Small intestine (tissue), 7 donors: ENCODE measurements around the gene IMPDH2. TPM values are rescaled to one million over a fixed set of nuclear protein-coding genes. Genes with fewer than 3 reads are reported as not detected.

Experiments
- DNase-seq, 2 donors: peaks; one replicate each; pipeline versions ENCODE4 v3.0.0 to v3.0.0-alpha.2; 2013
- FAIRE-seq: peaks from 2 replicates; lab custom pipeline; 2012; peaks lifted over from hg19 to GRCh38; lab: Jason Lieb, UNC
- H3K27ac ChIP-seq, 3 donors: one replicate each; pipeline ENCODE4 v1.5.1; 2013; ENCODE audit warnings: low read length in 2 of 3, mild to moderate bottlenecking in 2 of 3, control low read depth in 1 of 3, inconsistent platforms in 1 of 3, low read depth in 1 of 3, moderate library complexity in 1 of 3
- H3K27me3 ChIP-seq, 3 donors: one replicate each; pipeline ENCODE4 v1.6.1; 2013; ENCODE audit warnings: low read length in 3 of 3, inconsistent platforms in 1 of 3; ENCODE audit not compliant: control insufficient read depth in 3 of 3, insufficient read depth in 3 of 3
- H3K36me3 ChIP-seq, 3 donors: one replicate each; pipeline ENCODE4 v1.6.1; 2013; ENCODE audit warnings: low read length in 3 of 3, inconsistent platforms in 1 of 3, low read depth in 1 of 3, mild to moderate bottlenecking in 1 of 3, moderate library complexity in 1 of 3; ENCODE audit not compliant: control insufficient read depth in 3 of 3, insufficient read depth in 2 of 3
- H3K4me1 ChIP-seq, 3 donors: one replicate each; pipeline ENCODE4 v1.6.1; 2013; ENCODE audit warnings: low read length in 2 of 3, inconsistent platforms in 1 of 3, low read depth in 1 of 3, mild to moderate bottlenecking in 1 of 3, moderate library complexity in 1 of 3; ENCODE audit not compliant: control insufficient read depth in 3 of 3, insufficient read depth in 2 of 3
- H3K4me3 ChIP-seq, 3 donors: one replicate each; pipeline ENCODE4 v1.5.1; 2013; ENCODE audit warnings: low read length in 3 of 3, control low read depth in 1 of 3, inconsistent platforms in 1 of 3, low read depth in 1 of 3, mild to moderate bottlenecking in 1 of 3, moderate library complexity in 1 of 3
- H3K9me3 ChIP-seq, 2 donors: one replicate each; pipeline ENCODE4 v1.6.1; 2013; ENCODE audit warnings: low read depth in 1 of 2, low read length in 1 of 2; ENCODE audit not compliant: control insufficient read depth in 2 of 2, insufficient read depth in 1 of 2
- WGBS, 3 donors: extraction: QIAGEN DNeasy Blood & Tissue Kit; methylation state at CpG; one replicate each; pipeline ENCODE4 v1.1.7; 2013; 5-methylcytosine and 5-hydroxymethylcytosine counted together
- polyA plus RNA-seq, 4 donors: library from polyadenylated mRNA; stranded (reverse) in 3 of 4; unstranded in 1 of 4; fragments of 200-250 nt in 3 of 4; fragments of 120-200 nt in 1 of 4; gene quantifications; one replicate each; pipeline versions ENCODE4 v1.2.1 to v1.2.3, GENCODE V29; 2013
- donor health status: healthy with polysubstance abuse.
- donor health status: control.
- donor health status: control.
- donor health status: Bipolar disorder and iron deficiency.
- donor health status: healthy.

The IMPDH2 gene
- polyA plus RNA-seq, 4 donors: 47.2 to 260 (median 141) TPM

- 91 to 98% (median 93%) methylated on average over 3 of the region's 3 CpGs for WGBS, 3 donors
- Histone ChIP-seq H3K27me3 (no peaks in the 10 kb centered on the region), H3K4me1 (no peaks in the 10 kb centered on the region), H3K36me3 (peaks cover 0 to 80% (median 25%) of the 10 kb centered on the region in 3 donors), H3K4me3 (no peak overlapping the region), H3K9me3 (no peaks in the 10 kb centered on the region), H3K27ac (no peak overlapping the region)
- DNase-seq (no peak), FAIRE-seq (no peak)
These were observed 6.1 kb upstream of the IMPDH2 start for GRCh38 chr3:49035281-49035680.

GRCh38 chr3:49034650-49035049, 5.5 kb upstream of the IMPDH2 start:
- Histone ChIP-seq H3K36me3 (peaks cover 0 to 80% (median 22%) of the 10 kb centered on the region in 3 donors), H3K27me3 (no peaks in the 10 kb centered on the region), H3K4me3 (no peak overlapping the region), H3K4me1 (no peaks in the 10 kb centered on the region), H3K27ac (no peak overlapping the region), H3K9me3 (no peaks in the 10 kb centered on the region)
- 90 to 100% (median 97%) methylated on average over 2 of the region's 2 CpGs for WGBS, 3 donors
- FAIRE-seq: no peak
- DNase-seq: no peak

GRCh38 chr3:49032646-49033304, 3.6 kb upstream of the IMPDH2 start:
- Histone ChIP-seq H3K4me3 (no peak overlapping the region), H3K4me1 (peaks cover 4 to 10% (median 7%) of the 10 kb centered on the region in 3 donors), H3K27me3 (no peaks in the 10 kb centered on the region), H3K36me3 (peaks cover 0 to 67% (median 21%) of the 10 kb centered on the region in 3 donors), H3K27ac (no peak overlapping the region), H3K9me3 (no peaks in the 10 kb centered on the region)
- WGBS, 3 donors: 91 to 94% (median 93%) methylated on average over 6 of the region's 6 CpGs
- FAIRE-seq (no peak), DNase-seq (no peak)

- 84 to 90% (median 85%) methylated on average over 6 of the region's 6 CpGs for WGBS, 3 donors
- H3K27ac ChIP-seq: no peak overlapping the region
- H3K36me3 ChIP-seq: peaks cover 0 to 74% (median 22%) of the 10 kb centered on the region in 3 donors
- no peaks in the 10 kb centered on the region for H3K9me3 ChIP-seq
- no peak overlapping the region for H3K4me3 ChIP-seq
- FAIRE-seq (no peak), DNase-seq (no peak)
- peaks cover 4 to 15% (median 7%) of the 10 kb centered on the region in 3 donors for H3K4me1 ChIP-seq
- H3K27me3 ChIP-seq: no peaks in the 10 kb centered on the region
These were observed 1.1 kb upstream of the IMPDH2 start for GRCh38 chr3:49030321-49030720.

GRCh38 chr3:49029563-49029884, 326 bp upstream of the IMPDH2 start:
- DNase-seq (no peak), FAIRE-seq (no peak)
- Histone ChIP-seq H3K4me3 (peak overlapping the region in 1 of 3 donors; percentile 90), H3K36me3 (peaks cover 0 to 74% (median 28%) of the 10 kb centered on the region in 3 donors), H3K9me3 (no peaks in the 10 kb centered on the region), H3K4me1 (peaks cover 4 to 15% (median 7%) of the 10 kb centered on the region in 3 donors), H3K27me3 (no peaks in the 10 kb centered on the region), H3K27ac (peak overlapping the region; percentile 27 to 93 (median 86))
- WGBS, 3 donors: 1 to 2% (median 2%) methylated on average over 7 of the region's 7 CpGs

GRCh38 chr3:49028298-49028672, 913 bp downstream of the IMPDH2 start:
- Histone ChIP-seq H3K4me1 (peaks cover 4 to 16% (median 7%) of the 10 kb centered on the region in 3 donors), H3K9me3 (no peaks in the 10 kb centered on the region), H3K4me3 (peak overlapping the region in 1 of 3 donors; percentile 90), H3K36me3 (peaks cover 0 to 75% (median 28%) of the 10 kb centered on the region in 3 donors), H3K27ac (peak overlapping the region in 1 of 3 donors; percentile 93), H3K27me3 (no peaks in the 10 kb centered on the region)
- 47 to 72% (median 57%) methylated on average over 4 of the region's 4 CpGs for WGBS, 3 donors
- DNase-seq (no peak), FAIRE-seq (no peak)

- 96 to 97% (median 97%) methylated on average over 9 of the region's 9 CpGs for WGBS, 3 donors
- Histone ChIP-seq H3K4me3 (no peak overlapping the region), H3K27ac (no peak overlapping the region), H3K9me3 (no peaks in the 10 kb centered on the region), H3K36me3 (peaks cover 0 to 77% (median 23%) of the 10 kb centered on the region in 3 donors), H3K27me3 (no peaks in the 10 kb centered on the region), H3K4me1 (peaks cover 4 to 23% (median 7%) of the 10 kb centered on the region in 3 donors)
- DNase-seq (no peak), FAIRE-seq (no peak)
These were observed 1.6 kb downstream of the IMPDH2 start for GRCh38 chr3:49027634-49028033.

- no peak for FAIRE-seq
- no peak overlapping the region for H3K27ac ChIP-seq
These were observed 2.7 kb downstream of the IMPDH2 start for GRCh38 chr3:49026536-49026935.

More at GRCh38 chr3:49026536-49026935, 2.7 kb downstream of the IMPDH2 start:
- no peak for DNase-seq
- no peaks in the 10 kb centered on the region for H3K27me3 ChIP-seq
- H3K36me3 ChIP-seq: peaks cover 0 to 72% (median 14%) of the 10 kb centered on the region in 3 donors
- no peaks in the 10 kb centered on the region for H3K9me3 ChIP-seq
- peaks cover 4 to 24% (median 7%) of the 10 kb centered on the region in 3 donors for H3K4me1 ChIP-seq
- 91 to 96% (median 95%) methylated on average over 3 of the region's 3 CpGs for WGBS, 3 donors
- H3K4me3 ChIP-seq: no peak overlapping the region
